ENCODE measurements around the gene PLEKHJ1. TPM values are rescaled to one million over a fixed set of nuclear protein-coding genes. Genes with fewer than 3 reads are reported as not detected.

PLEKHJ1 gene
- polyA plus RNA-seq, 1 of the 3 experiments (the other 2 are of a cell fraction): 151 TPM

DNA sequence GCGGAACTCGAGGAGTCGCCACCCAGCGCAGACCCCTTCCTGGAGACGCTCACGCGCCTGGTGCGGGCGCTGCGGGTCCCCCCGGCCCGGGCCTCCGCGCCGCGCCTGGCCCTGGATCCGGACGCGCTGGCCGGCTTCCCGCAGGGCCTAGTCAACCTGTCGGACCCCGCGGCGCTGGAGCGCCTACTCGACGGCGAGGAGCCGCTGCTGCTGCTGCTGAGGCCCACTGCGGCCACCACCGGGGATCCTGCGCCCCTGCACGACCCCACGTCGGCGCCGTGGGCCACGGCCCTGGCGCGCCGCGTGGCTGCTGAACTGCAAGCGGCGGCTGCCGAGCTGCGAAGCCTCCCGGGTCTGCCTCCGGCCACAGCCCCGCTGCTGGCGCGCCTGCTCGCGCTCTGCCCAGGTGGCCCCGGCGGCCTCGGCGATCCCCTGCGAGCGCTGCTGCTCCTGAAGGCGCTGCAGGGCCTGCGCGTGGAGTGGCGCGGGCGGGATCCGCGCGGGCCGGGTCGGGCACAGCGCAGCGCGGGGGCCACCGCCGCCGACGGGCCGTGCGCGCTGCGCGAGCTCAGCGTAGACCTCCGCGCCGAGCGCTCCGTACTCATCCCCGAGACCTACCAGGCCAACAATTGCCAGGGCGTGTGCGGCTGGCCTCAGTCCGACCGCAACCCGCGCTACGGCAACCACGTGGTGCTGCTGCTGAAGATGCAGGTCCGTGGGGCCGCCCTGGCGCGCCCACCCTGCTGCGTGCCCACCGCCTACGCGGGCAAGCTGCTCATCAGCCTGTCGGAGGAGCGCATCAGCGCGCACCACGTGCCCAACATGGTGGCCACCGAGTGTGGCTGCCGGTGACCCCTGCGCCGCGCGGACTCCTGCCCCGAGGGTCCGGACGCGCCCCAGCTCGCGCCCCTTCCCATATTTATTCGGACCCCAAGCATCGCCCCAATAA, 15.3 kb upstream of the PLEKHJ1 start (continued):
- TF ChIP-seq, protein P1, sequence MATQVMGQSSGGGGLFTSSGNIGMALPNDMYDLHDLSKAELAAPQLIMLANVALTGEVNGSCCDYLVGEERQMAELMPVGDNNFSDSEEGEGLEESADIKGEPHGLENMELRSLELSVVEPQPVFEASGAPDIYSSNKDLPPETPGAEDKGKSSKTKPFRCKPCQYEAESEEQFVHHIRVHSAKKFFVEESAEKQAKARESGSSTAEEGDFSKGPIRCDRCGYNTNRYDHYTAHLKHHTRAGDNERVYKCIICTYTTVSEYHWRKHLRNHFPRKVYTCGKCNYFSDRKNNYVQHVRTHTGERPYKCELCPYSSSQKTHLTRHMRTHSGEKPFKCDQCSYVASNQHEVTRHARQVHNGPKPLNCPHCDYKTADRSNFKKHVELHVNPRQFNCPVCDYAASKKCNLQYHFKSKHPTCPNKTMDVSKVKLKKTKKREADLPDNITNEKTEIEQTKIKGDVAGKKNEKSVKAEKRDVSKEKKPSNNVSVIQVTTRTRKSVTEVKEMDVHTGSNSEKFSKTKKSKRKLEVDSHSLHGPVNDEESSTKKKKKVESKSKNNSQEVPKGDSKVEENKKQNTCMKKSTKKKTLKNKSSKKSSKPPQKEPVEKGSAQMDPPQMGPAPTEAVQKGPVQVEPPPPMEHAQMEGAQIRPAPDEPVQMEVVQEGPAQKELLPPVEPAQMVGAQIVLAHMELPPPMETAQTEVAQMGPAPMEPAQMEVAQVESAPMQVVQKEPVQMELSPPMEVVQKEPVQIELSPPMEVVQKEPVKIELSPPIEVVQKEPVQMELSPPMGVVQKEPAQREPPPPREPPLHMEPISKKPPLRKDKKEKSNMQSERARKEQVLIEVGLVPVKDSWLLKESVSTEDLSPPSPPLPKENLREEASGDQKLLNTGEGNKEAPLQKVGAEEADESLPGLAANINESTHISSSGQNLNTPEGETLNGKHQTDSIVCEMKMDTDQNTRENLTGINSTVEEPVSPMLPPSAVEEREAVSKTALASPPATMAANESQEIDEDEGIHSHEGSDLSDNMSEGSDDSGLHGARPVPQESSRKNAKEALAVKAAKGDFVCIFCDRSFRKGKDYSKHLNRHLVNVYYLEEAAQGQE (IDR thresholded peaks at IDR 0.05; ENCODE audit: low read depth, low read length): no peak
- no peak for TF ChIP-seq MEF2A (IDR thresholded peaks at IDR 0.05; ENCODE audit: borderline replicate concordance, low read depth)

DNA sequence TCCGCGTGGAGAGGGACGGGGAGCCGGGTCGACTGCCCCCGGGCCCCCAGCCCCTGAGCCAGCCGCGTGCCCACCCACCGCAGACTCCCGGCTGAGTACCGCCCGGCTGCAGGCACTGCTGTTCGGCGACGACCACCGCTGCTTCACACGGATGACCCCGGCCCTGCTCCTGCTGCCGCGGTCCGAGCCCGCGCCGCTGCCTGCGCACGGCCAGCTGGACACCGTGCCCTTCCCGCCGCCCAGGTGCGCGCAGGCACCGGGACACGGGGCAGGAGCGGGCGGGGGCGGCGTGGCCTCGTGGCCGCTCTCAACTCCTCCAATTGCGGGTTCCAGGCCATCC, 14.6 kb upstream of the PLEKHJ1 start:
- no peak overlapping the region for H3K9ac ChIP-seq
- H3K36me3 ChIP-seq (replicated peaks in 1 of 2; ENCODE audit: control insufficient read depth in 1 of 2, insufficient read depth in 2 of 2, low read length in 1 of 2): peaks cover 4 to 45% of the 10 kb centered on the region in 2 experiments
- no peaks in the 10 kb centered on the region for H3K9me3 ChIP-seq
- TF ChIP-seq, protein P2, sequence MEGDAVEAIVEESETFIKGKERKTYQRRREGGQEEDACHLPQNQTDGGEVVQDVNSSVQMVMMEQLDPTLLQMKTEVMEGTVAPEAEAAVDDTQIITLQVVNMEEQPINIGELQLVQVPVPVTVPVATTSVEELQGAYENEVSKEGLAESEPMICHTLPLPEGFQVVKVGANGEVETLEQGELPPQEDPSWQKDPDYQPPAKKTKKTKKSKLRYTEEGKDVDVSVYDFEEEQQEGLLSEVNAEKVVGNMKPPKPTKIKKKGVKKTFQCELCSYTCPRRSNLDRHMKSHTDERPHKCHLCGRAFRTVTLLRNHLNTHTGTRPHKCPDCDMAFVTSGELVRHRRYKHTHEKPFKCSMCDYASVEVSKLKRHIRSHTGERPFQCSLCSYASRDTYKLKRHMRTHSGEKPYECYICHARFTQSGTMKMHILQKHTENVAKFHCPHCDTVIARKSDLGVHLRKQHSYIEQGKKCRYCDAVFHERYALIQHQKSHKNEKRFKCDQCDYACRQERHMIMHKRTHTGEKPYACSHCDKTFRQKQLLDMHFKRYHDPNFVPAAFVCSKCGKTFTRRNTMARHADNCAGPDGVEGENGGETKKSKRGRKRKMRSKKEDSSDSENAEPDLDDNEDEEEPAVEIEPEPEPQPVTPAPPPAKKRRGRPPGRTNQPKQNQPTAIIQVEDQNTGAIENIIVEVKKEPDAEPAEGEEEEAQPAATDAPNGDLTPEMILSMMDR (IDR thresholded peaks at IDR 0.05): no peak
- TF ChIP-seq POLR2AphosphoS5 (IDR thresholded peaks at IDR 0.05; ENCODE audit: low read depth, low read length) (no peak), EP300 (IDR thresholded peaks at IDR 0.05; ENCODE audit: borderline replicate concordance in 1 of 2, low read depth in 1 of 2, low read length in 1 of 2) (no peak), RXRA (IDR thresholded peaks at IDR 0.05; ENCODE audit: borderline replicate concordance, low read depth) (no peak), GABPA (IDR thresholded peaks at IDR 0.05; ENCODE audit: low read depth) (no peak)
- no peaks in the 10 kb centered on the region for H3K27me3 ChIP-seq (ENCODE audit: insufficient read depth)
- no peak overlapping the region for H3K4me2 ChIP-seq
- peaks cover 12% of the 10 kb centered on the region for H4K20me1 ChIP-seq (ENCODE audit: insufficient read depth)
- ChIA-PET CTCF (no interaction called here), POLR2A (interaction anchor here (1.1 kb wide), 1 partner anchor 52 kb away, joined by 4 read pairs; no protein-coding TSS in a partner anchor)
- H3K27ac ChIP-seq (ENCODE audit: low read depth in 2 of 2, low read length in 1 of 2): no peak overlapping the region
- H2AFZ ChIP-seq (ENCODE audit: low read depth): no peak overlapping the region
- H3K4me1 ChIP-seq (ENCODE audit: control insufficient read depth in 1 of 2, insufficient read depth in 2 of 2, low read depth in 1 of 2, low read length in 1 of 2): peaks cover 6 to 19% of the 10 kb centered on the region in 2 experiments; a peak in 2 of 4 replicates
- H3F3A ChIP-seq (replicated peaks; ENCODE audit: insufficient read depth): peaks cover 12% of the 10 kb centered on the region
- DNase-seq: peak; percentile 46
- 94% methylated on average over 8 of the region's 40 CpGs for WGBS (ENCODE audit: low lambda C conversion rate)
- H3K9me2 ChIP-seq: no peaks in the 10 kb centered on the region
- no peak overlapping the region for H3K4me3 ChIP-seq (ENCODE audit: low read depth in 2 of 2, low read length in 1 of 2)
- H3K79me2 ChIP-seq (ENCODE audit: insufficient read depth): peaks cover 6% of the 10 kb centered on the region; the same call in 1 of the 2 replicates
